Lower leg skin (tissue), 4 donors: ENCODE results near the gene CDON. TPM values are rescaled to one million over a fixed set of nuclear protein-coding genes. Genes with fewer than 3 reads are reported as not detected.

Experiments used
- DNase-seq, 2 donors: peaks; one replicate each; pipeline ENCODE4 v3.0.0-alpha.2; 2019; ENCODE audit warnings: low spot score in 2 of 2
- H3K4me3 ChIP-seq: fragments of 200-600 bp; sonication (generic); 2 replicates; pipeline ENCODE4 v1.5.1; 2017; ENCODE audit warnings: mild to moderate bottlenecking, low read depth; ENCODE audit not compliant: poor library complexity, severe bottlenecking
- CTCF ChIP-seq, 3 donors: fragments of 450-650 bp; IDR thresholded peaks; one replicate each; pipeline ENCODE4 v1.5.1; 2016; ENCODE audit warnings: antibody characterized with exemption in 3 of 3, mild to moderate bottlenecking in 3 of 3, moderate library complexity in 2 of 3
- POLR2A ChIP-seq, 2 donors: fragments of 450-650 bp; IDR thresholded peaks; one replicate each; pipeline ENCODE4 v1.6.1; 2016 to 2017; ENCODE audit warnings: antibody characterized with exemption in 2 of 2, mild to moderate bottlenecking in 1 of 2, moderate library complexity in 1 of 2
- WGBS, 2 donors: methylation state at CpG; one replicate each; pipeline ENCODE4 v1.1.5; 2018; 5-methylcytosine and 5-hydroxymethylcytosine counted together
- intact Hi-C: fragments of 100-400 bp; cut with DNase I; formaldehyde crosslinking; loops from one replicate; pipeline ENCODE4 v1.15.0; 2023; ENCODE audit warnings: low total_unique reads
- total RNA-seq, 4 donors: library from RNA; depleted of rRNA; stranded (reverse); fragments of >200 nt; gene quantifications; one replicate each; pipeline ENCODE4 v1.1.0, GENCODE V29; 2016

The CDON gene
- total RNA-seq, 4 donors from 2014 or later = 12.3 to 21.0 (median 18.0) TPM

GRCh38 chr11:125976156-125976555, 86.5 kb downstream of the CDON start:
- no peak for DNase-seq
- TF ChIP-seq POLR2A (IDR thresholded peaks at IDR 0.05) = no peak
- TF ChIP-seq CTCF (IDR thresholded peaks at IDR 0.05) = no peak
- intact Hi-C loops = no loop called here

GRCh38 chr11:125975634-125976033, 87.0 kb downstream of the CDON start:
- H3K4me3 ChIP-seq = no peak overlapping the region
- 89 to 93% methylated on average over 6 of the region's 6 CpGs for WGBS, 2 donors
- no peak for TF ChIP-seq POLR2A (IDR thresholded peaks at IDR 0.05)
- TF ChIP-seq CTCF (IDR thresholded peaks at IDR 0.05) = no peak
- intact Hi-C loops = no loop called here
- DNase-seq = no peak

More at GRCh38 chr11:125976156-125976555, 86.5 kb downstream of the CDON start:
- H3K4me3 ChIP-seq = no peak overlapping the region

- H3K4me3 ChIP-seq = no peak overlapping the region
- intact Hi-C loops = no loop called here
- no peak for TF ChIP-seq POLR2A (IDR thresholded peaks at IDR 0.05)
- no peak for TF ChIP-seq CTCF (IDR thresholded peaks at IDR 0.05)
- DNase-seq = no peak
Observed at GRCh38 chr11:125974284-125974683, 88.4 kb downstream of the CDON start.

- 71 to 77% methylated on average over 6 of the region's 6 CpGs for WGBS, 2 donors
- no peak for DNase-seq
- no peak overlapping the region for H3K4me3 ChIP-seq
- TF ChIP-seq CTCF (IDR thresholded peaks at IDR 0.05) (no peak), POLR2A (IDR thresholded peaks at IDR 0.05) (no peak)
- intact Hi-C loops = no loop called here
Observed at GRCh38 chr11:125971618-125972017, 91.0 kb downstream of the CDON start.

- DNase-seq = no peak
- no peak for TF ChIP-seq CTCF (IDR thresholded peaks at IDR 0.05)
- TF ChIP-seq POLR2A (IDR thresholded peaks at IDR 0.05) = no peak
- 43 to 49% methylated on average over 7 of the region's 7 CpGs for WGBS, 2 donors
Observed at GRCh38 chr11:125968354-125968753, 94.3 kb downstream of the CDON start.

GRCh38 chr11:125967515-125967914, 95.2 kb downstream of the CDON start:
- no peak for TF ChIP-seq POLR2A (IDR thresholded peaks at IDR 0.05)
- no peak overlapping the region for H3K4me3 ChIP-seq
- 92 to 95% methylated on average over 4 of the region's 4 CpGs for WGBS, 2 donors
- DNase-seq = no peak
- intact Hi-C loops = no loop called here

More at GRCh38 chr11:125968354-125968753, 94.3 kb downstream of the CDON start:
- no peak overlapping the region for H3K4me3 ChIP-seq
- intact Hi-C loops = no loop called here
